K562 (cell line): Measurements from ENCODE around the gene PPL. TPM values are rescaled to one million over a fixed set of nuclear protein-coding genes. Genes with fewer than 3 reads are reported as not detected.
A peak's percentile ranks its signal among the peaks of the same experiment; 100 is the strongest.

Experiments used
- ATAC-seq: fragments of 200-7000 bp; cut with Tn5 transposase; 3 replicates; pipeline ENCODE4 v1.9.1; 2020; ENCODE audit warnings: moderate library complexity
- BruUV-seq: library from RNA; stranded (reverse); fragments of 400-500 nt; replicated peaks from 2 replicates; lab custom pipeline; 2021; lab: Mats Ljungman, UMichigan
- CTCF ChIA-PET: fragments of 300-600 bp; formaldehyde crosslinking; extraction: SDS; loops from one replicate; lab custom pipeline; 2021; ENCODE audit warnings: low intra/inter-chr PET ratio; lab: Yijun Ruan, JAX
- POLR2A ChIA-PET: fragments of 300-600, 350-650 bp; sonication (Branson Sonifier 250); formaldehyde crosslinking; extraction: SDS; loops from one replicate; lab custom pipeline; 2021; ENCODE audit warnings: antibody characterized with exemption, inconsistent platforms; lab: Yijun Ruan, JAX
- DNase-seq, 4 experiments: peaks; one replicate each; pipeline versions ENCODE4 v3.0.0 to v3.0.0-alpha.2; 2011 to 2018; ENCODE audit warnings: low spot score in 3 of 4, mixed read lengths in 3 of 4; ENCODE audit errors: extremely low read depth in 1 of 4
- FAIRE-seq: peaks from 2 replicates; lab custom pipeline; 2011; peaks lifted over from hg19 to GRCh38; lab: Jason Lieb, UNC
- H2AFZ ChIP-seq: 2 replicates; pipeline ENCODE4 v1.6.0; 2011; ENCODE audit warnings: low read depth, low read length, control low read depth, inconsistent platforms
- H3K27ac ChIP-seq: fragments of 200-600 bp; 3 replicates; pipeline ENCODE4 v1.8.0; 2011; ENCODE audit warnings: low read depth, mild to moderate bottlenecking, control low read depth, inconsistent platforms, low read length, moderate library complexity, mixed read lengths; ENCODE audit errors: extremely low read depth
- H3K27me3 ChIP-seq, 2 experiments: fragments of 300-600 bp in 1 of 2; 2 replicates in 1 of 2; 3 replicates in 1 of 2; pipeline versions ENCODE4 v1.6.0 to v1.8.0; 2011; ENCODE audit warnings: inconsistent platforms in 2 of 2, low read length in 2 of 2, mild to moderate bottlenecking in 1 of 2, mixed read lengths in 1 of 2, moderate library complexity in 1 of 2; ENCODE audit not compliant: control insufficient read depth in 2 of 2, insufficient read depth in 2 of 2
- H3K36me3 ChIP-seq: fragments of 300-600 bp; 3 replicates; pipeline ENCODE4 v1.8.0; 2011; ENCODE audit warnings: mild to moderate bottlenecking, low read length, inconsistent platforms; ENCODE audit not compliant: control insufficient read depth, insufficient read depth
- H3K4me1 ChIP-seq, 2 experiments: fragments of 200-600 bp in 1 of 2; replicated peaks in 1 of 2; 2 replicates in 1 of 2; 3 replicates in 1 of 2; pipeline versions ENCODE4 v1.5.1 to v1.8.0; 2011; ENCODE audit warnings: inconsistent platforms in 2 of 2, low read length in 2 of 2, mild to moderate bottlenecking in 1 of 2, mixed read lengths in 1 of 2, moderate library complexity in 1 of 2; ENCODE audit not compliant: control insufficient read depth in 2 of 2, insufficient read depth in 2 of 2
- H3K4me2 ChIP-seq: 2 replicates; pipeline ENCODE4 v1.6.1; 2011; ENCODE audit warnings: low read length, control low read depth, inconsistent platforms, mixed read lengths; ENCODE audit not compliant: insufficient read depth
- H3K4me3 ChIP-seq: fragments of 200-600 bp; sonication (generic), shearing (Covaris generic); 2 replicates; pipeline ENCODE4 v1.5.1; 2016; ENCODE audit warnings: control low read depth, inconsistent platforms
- H3K79me2 ChIP-seq: fragments of 200-600 bp; 3 replicates; pipeline ENCODE4 v1.8.0; 2011; ENCODE audit warnings: low read length, inconsistent platforms; ENCODE audit not compliant: control insufficient read depth, insufficient read depth
- H3K9ac ChIP-seq, 2 experiments: 2 replicates each; pipeline versions ENCODE4 v1.6.0 to v1.6.1; 2011; ENCODE audit warnings: low read depth in 2 of 2, low read length in 2 of 2, control low read depth in 1 of 2, inconsistent platforms in 1 of 2, mild to moderate bottlenecking in 1 of 2, mixed read lengths in 1 of 2; ENCODE audit not compliant: insufficient read depth in 1 of 2
- H3K9me1 ChIP-seq: one replicate; pipeline ENCODE4 v1.6.0; 2011; ENCODE audit warnings: inconsistent platforms, mild to moderate bottlenecking, low read length, moderate library complexity; ENCODE audit not compliant: control insufficient read depth, insufficient read depth
- H3K9me3 ChIP-seq: replicated peaks from 2 replicates; pipeline ENCODE4 v1.5.1; 2011; ENCODE audit warnings: low read depth, low read length, inconsistent platforms; ENCODE audit not compliant: control insufficient read depth, insufficient read depth
- H4K20me1 ChIP-seq: replicated peaks from 2 replicates; pipeline ENCODE4 v1.6.1; 2011; ENCODE audit warnings: low read length, inconsistent platforms, mixed read lengths; ENCODE audit not compliant: control insufficient read depth, insufficient read depth
- CBX5 ChIP-seq: IDR thresholded peaks from 2 replicates; pipeline ENCODE4 v1.6.1; 2014; ENCODE audit warnings: low read depth, borderline replicate concordance
- CTBP1 ChIP-seq: fragments of 450-650 bp; IDR thresholded peaks from 2 replicates; pipeline ENCODE4 v1.6.1; 2016; ENCODE audit warnings: borderline replicate concordance
- CXXC5 ChIP-seq: fragments of 250-450 bp; sonication (Bioruptor Pico); IDR thresholded peaks from 2 replicates; pipeline ENCODE4 v1.8.0; 2022; ENCODE audit warnings: inconsistent platforms, mild to moderate bottlenecking, moderate library complexity
- DPF2 ChIP-seq: fragments of 450-650 bp; IDR thresholded peaks from 2 replicates; pipeline ENCODE4 v1.6.1; 2016
- JUND ChIP-seq, 2 experiments: IDR thresholded peaks; 2 replicates in 1 of 2; 3 replicates in 1 of 2; pipeline ENCODE4 v1.6.1; 2011; ENCODE audit warnings: borderline replicate concordance in 2 of 2, low read depth in 2 of 2, low read length in 2 of 2, improper control_type of control experiment in 1 of 2, missing biosample characterization in 1 of 2, missing genetic modification characterization in 1 of 2, missing genetic modification reagents in 1 of 2
- MXI1 ChIP-seq: IDR thresholded peaks from 2 replicates; pipeline ENCODE4 v1.6.1; 2011; ENCODE audit warnings: low read depth, mild to moderate bottlenecking, improper control_type of control experiment, low read length
- MYBL2 ChIP-seq, 2 experiments: fragments of 450-650 bp in 1 of 2; sonication (generic) in 1 of 2; formaldehyde crosslinking in 1 of 2; IDR thresholded peaks; 2 replicates each; pipeline versions ENCODE4 v1.6.1 to v1.8.1; 2017 to 2022; ENCODE audit warnings: borderline replicate concordance in 1 of 2, inconsistent platforms in 1 of 2, low read depth in 1 of 2, mild to moderate bottlenecking in 1 of 2, missing genetic modification reagents in 1 of 2, moderate library complexity in 1 of 2
- PHF20 ChIP-seq: fragments of 450-650 bp; IDR thresholded peaks from 2 replicates; pipeline ENCODE4 v1.6.1; 2018; ENCODE audit not compliant: partially characterized antibody
- RFX5 ChIP-seq: IDR thresholded peaks from 2 replicates; pipeline ENCODE4 v1.6.1; 2011; ENCODE audit warnings: low read depth, mild to moderate bottlenecking, improper control_type of control experiment, low read length
- RUNX1 ChIP-seq: sonication (generic); IDR thresholded peaks from 2 replicates; pipeline ENCODE4 v1.6.1; 2016; ENCODE audit warnings: antibody characterized with exemption, low read depth
- SOX6 ChIP-seq: fragments of 450-650 bp; IDR thresholded peaks from 2 replicates; pipeline ENCODE4 v1.6.1; 2014; ENCODE audit warnings: mild to moderate bottlenecking
- SP1 ChIP-seq: sonication (generic); formaldehyde crosslinking; IDR thresholded peaks from 2 replicates; pipeline ENCODE4 v1.8.1; 2022; ENCODE audit warnings: mild to moderate bottlenecking, missing genetic modification reagents
- SRF ChIP-seq, 2 experiments: fragments of 250-450, 450-650 bp in 1 of 2; sonication (Bioruptor Pico) in 1 of 2; sonication (generic) in 1 of 2; formaldehyde crosslinking; IDR thresholded peaks; 2 replicates each; pipeline versions ENCODE4 v1.5.0 to v1.5.1; 2020 to 2022; ENCODE audit warnings: mild to moderate bottlenecking in 1 of 2, missing genetic modification reagents in 1 of 2
- ZC3H8 ChIP-seq: fragments of 450-650 bp; IDR thresholded peaks from 2 replicates; pipeline ENCODE4 v1.6.1; 2017
- ZNF121 ChIP-seq: sonication (generic); formaldehyde crosslinking; conservative IDR thresholded peaks from 2 replicates; pipeline ENCODE4 v1.8.0; 2022; ENCODE audit warnings: missing genetic modification reagents
- ZNF583 ChIP-seq: fragments of 250-450 bp; sonication (Bioruptor Pico); IDR thresholded peaks from 2 replicates; pipeline ENCODE4 v1.4.0; 2020
- whole genome bisulfite sequencing: fragments of 100-300 bp; shearing (Covaris generic); methylation state at CpG from one replicate; pipeline ENCODE4 v1.1.6; 2016; ENCODE audit warnings: low coverage, mixed read lengths; ENCODE audit not compliant: insufficient coverage; ENCODE audit errors: missing lambda C conversion rate; 5-methylcytosine and 5-hydroxymethylcytosine counted together
- in situ Hi-C: fragments of 300-500 bp; cut with MboI; formaldehyde crosslinking; loops from 4 replicates; pipeline ENCODE4 v1.15.0; 2018; ENCODE audit warnings: inconsistent platforms, mixed read lengths
- intact Hi-C: fragments of 100-400 bp; cut with micrococcal nuclease; formaldehyde crosslinking; loops from 2 replicates; pipeline ENCODE4 v1.14.2; 2022
- polyA plus RNA-seq, 8 experiments: library from polyadenylated mRNA; depleted of rRNA in 4 of 8; stranded (reverse) in 5 of 8; unstranded in 3 of 8; fragments of >200 nt; fragmentation: Nextera tagmentation in 2 of 8; fragmentation: Illumina TruSeq in 1 of 8; extraction: Ambion mirVana in 2 of 8; extraction: Trizol in 1 of 8; gene quantifications; 2 replicates each; pipeline versions ENCODE4 v1.2.1 to v1.2.3, GENCODE V29; 2011 to 2014; ENCODE audit warnings: inconsistent platforms in 1 of 8, missing spikeins in 1 of 8
- total RNA-seq, 7 experiments: library from RNA; depleted of rRNA in 6 of 7; stranded (reverse); fragments of >200 nt in 6 of 7; fragmentation: Illumina TruSeq in 2 of 7; extraction: Trizol in 2 of 7; gene quantifications; 2 replicates each; pipeline versions ENCODE4 v1.2.1 to v1.2.3, GENCODE V29; 2011 to 2021; ENCODE audit warnings: low replicate concordance in 1 of 7
- TF ChIP-seq, protein P1 (sequence below): sonication (generic); formaldehyde crosslinking; IDR thresholded peaks from 2 replicates; pipeline ENCODE4 v1.8.1; 2022; ENCODE audit warnings: missing genetic modification reagents
- TF ChIP-seq, protein P2 (sequence below), 2 experiments: fragments of 450-650 bp in 1 of 2; sonication (generic) in 1 of 2; formaldehyde crosslinking in 1 of 2; IDR thresholded peaks in 1 of 2; conservative IDR thresholded peaks in 1 of 2; 2 replicates each; pipeline versions ENCODE4 v1.6.1 to v1.8.1; 2016 to 2023; ENCODE audit warnings: mild to moderate bottlenecking in 2 of 2, moderate library complexity in 2 of 2, inconsistent platforms in 1 of 2, missing genetic modification reagents in 1 of 2
- TF ChIP-seq, protein P3 (sequence below): fragments of 250-450 bp; sonication (Bioruptor Pico); IDR thresholded peaks from 2 replicates; pipeline ENCODE4 v1.6.1; 2021; ENCODE audit warnings: mild to moderate bottlenecking

The PPL gene
- total and polyA plus RNA-seq, 9 of the 15 experiments (the other 6 are each of a cell fraction or from before 2014, with no cell fraction given): 0.01 to 0.15 (median 0.07) TPM; not detected in 3

DNA sequence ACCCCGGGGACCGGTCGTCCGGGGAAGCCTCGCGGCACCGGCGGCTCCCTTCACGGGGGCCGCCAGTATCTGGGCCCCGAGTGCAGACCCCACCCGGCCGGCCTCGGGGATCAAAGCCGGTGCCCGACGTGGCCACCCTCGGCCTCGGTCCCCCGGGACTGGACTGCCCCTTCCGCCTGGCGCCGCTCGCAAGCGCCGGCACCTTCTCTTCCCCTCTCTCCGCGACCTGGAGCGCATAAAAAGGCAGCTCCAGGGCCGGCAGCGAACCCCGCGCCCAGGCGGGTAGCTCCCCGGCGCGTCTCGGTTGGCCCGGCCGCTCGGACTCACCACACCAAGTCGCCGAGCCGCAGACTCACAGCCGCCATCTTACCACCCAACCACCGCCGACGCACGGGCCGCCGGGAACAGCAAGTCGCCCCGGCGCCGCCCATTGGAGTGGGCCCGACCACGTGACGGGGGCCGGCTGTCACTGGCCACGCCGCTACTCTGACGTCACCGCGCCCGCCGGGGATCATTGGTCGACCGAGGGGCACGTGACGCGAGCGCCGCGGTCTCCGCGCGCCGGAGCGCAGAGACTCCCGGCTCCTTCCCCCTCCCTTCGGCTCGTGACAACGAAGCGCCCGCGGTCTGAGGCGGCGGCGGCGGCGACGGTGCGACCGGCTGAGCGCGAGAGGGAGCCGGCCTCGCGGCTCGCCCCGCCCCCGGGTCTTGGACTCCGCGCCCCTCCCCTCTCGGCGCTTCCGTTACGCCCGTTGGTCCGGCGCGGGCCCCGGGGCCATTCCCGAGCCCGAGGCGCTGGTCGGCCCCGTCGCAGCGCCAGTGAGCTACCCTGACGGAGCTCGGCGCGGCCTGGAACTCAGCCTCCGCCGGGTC lies 89.8 kb downstream of the PPL start, which contains the start of the genes GLYR1 and UBN1:
Gene GLYR1 (minus strand): TSS at position 388 of the 873 bp plus-strand sequence. CDS start 23 bp downstream, at position 365.
Gene UBN1 (plus strand): TSS at position 581 of the 873 bp plus-strand sequence. CDS start 5,437 bp downstream, outside the sequence.
- POLR2A ChIA-PET: interaction anchor here (0.6 to 1.8 kb wide), 16 partner anchors 9 to 975 kb away, joined by 3 to 11 read pairs (median 3); partner anchors contain the start of gene C16orf89
- Histone ChIP-seq H3K4me3 (peak within 1 kb of the TSS; percentile 98), H3K27me3 (no peaks in the 10 kb centered on the region), H4K20me1 (peaks cover 34% of the 10 kb centered on the region), H3K36me3 (peaks cover 47% of the 10 kb centered on the region), H3K4me1 (peaks cover 23 to 34% of the 10 kb centered on the region in 2 experiments), H3K79me2 (peaks cover 81% of the 10 kb centered on the region), H3K4me2 (peak within 1 kb of the TSS; percentile 99), H2AFZ (peak within 1 kb of the TSS; percentile 86), H3K9me3 (no peaks in the 10 kb centered on the region), H3K9ac (peak within 1 kb of the TSS; percentile 96 to 98), H3K27ac (peak within 1 kb of the TSS; percentile 95), H3K9me1 (no peaks in the 10 kb centered on the region)
- ATAC-seq: peak; percentile 93
- CTCF ChIA-PET: no interaction called here
- in situ Hi-C loops (no loop called here), intact Hi-C loops (loop anchor here (2.0 to 5.0 kb wide), 3 partner anchors 44 to 115 kb away; partner anchors contain the start of genes ANKS3, DNAAF8, ROGDI and ZNF500)
- FAIRE-seq: peak; percentile 57
- BruUV-seq: no TSS peak
- DNase-seq: peak; percentile 96 to 99 (median 98)
- WGBS: under 1% methylated on average over 65 of the region's 126 CpGs
- TF ChIP-seq MXI1 (0 out of 2 replicates have a peak, but pooled peaks have one; percentile 38), RFX5 (0 out of 2 replicates have a peak, but pooled peaks have one; percentile 39), SRF (CRISPR knock-in tag; IDR thresholded peaks at IDR 0.05) (0 out of 4 replicates have a peak, but pooled peaks of 1 of the 2 experiments have one; percentile 16), DPF2 (no peak), MYBL2 (IDR thresholded peaks at IDR 0.05; ENCODE audit: low read depth) (no peak), MYBL2 (CRISPR knock-in tag; IDR thresholded peaks at IDR 0.05; ENCODE audit: borderline replicate concordance) (no peak), CBX5 (no peak), CTBP1 (peak; percentile 93), JUND (IDR thresholded peaks at IDR 0.05; ENCODE audit: borderline replicate concordance, low read depth, low read length) (peak; percentile 54; the same call in 1 of the 2 replicates), JUND (tag; IDR thresholded peaks at IDR 0.05; ENCODE audit: borderline replicate concordance, low read depth, low read length) (peak; percentile 28; the same call in 1 of the 3 replicates), ZC3H8 (no peak), SP1 (CRISPR knock-in tag) (peak; percentile 65), RUNX1 (no peak), ZNF121 (CRISPR knock-in tag) (no peak), CXXC5 (peak; percentile 94), ZNF583 (no peak), SOX6 (no peak), PHF20 (peak; percentile 87)
- TF ChIP-seq, protein P1, sequence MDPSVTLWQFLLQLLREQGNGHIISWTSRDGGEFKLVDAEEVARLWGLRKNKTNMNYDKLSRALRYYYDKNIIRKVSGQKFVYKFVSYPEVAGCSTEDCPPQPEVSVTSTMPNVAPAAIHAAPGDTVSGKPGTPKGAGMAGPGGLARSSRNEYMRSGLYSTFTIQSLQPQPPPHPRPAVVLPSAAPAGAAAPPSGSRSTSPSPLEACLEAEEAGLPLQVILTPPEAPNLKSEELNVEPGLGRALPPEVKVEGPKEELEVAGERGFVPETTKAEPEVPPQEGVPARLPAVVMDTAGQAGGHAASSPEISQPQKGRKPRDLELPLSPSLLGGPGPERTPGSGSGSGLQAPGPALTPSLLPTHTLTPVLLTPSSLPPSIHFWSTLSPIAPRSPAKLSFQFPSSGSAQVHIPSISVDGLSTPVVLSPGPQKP (CRISPR knock-in tag): no peak
- TF ChIP-seq, protein P2, sequence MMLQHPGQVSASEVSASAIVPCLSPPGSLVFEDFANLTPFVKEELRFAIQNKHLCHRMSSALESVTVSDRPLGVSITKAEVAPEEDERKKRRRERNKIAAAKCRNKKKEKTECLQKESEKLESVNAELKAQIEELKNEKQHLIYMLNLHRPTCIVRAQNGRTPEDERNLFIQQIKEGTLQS (IDR thresholded peaks at IDR 0.05): peak; percentile 95
- TF ChIP-seq, protein P2 (CRISPR knock-in tag; conservative IDR thresholded peaks at IDR 0.05): no peak; the same call in 1 of the 2 replicates
- TF ChIP-seq, protein P3, sequence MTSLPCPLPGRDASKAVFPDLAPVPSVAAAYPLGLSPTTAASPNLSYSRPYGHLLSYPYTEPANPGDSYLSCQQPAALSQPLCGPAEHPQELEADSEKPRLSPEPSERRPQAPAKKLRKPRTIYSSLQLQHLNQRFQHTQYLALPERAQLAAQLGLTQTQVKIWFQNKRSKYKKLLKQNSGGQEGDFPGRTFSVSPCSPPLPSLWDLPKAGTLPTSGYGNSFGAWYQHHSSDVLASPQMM (CRISPR knock-in tag): no peak
